Fibroblast of pulmonary artery (primary cell): ENCODE measurements around the gene LPAR1.

ENCODE experiments used
- DNase-seq: peaks from one replicate; pipeline ENCODE4 v3.0.0-alpha.2; 2010; ENCODE audit warnings: low read depth
- H3K4me3 ChIP-seq: replicated peaks from 2 replicates; pipeline ENCODE4 v1.5.1; 2011; ENCODE audit warnings: low read depth, mild to moderate bottlenecking, control low read depth, low read length, moderate library complexity
- CTCF ChIP-seq: IDR thresholded peaks from 2 replicates; pipeline ENCODE4 v1.5.1; 2011; ENCODE audit warnings: mild to moderate bottlenecking, control low read depth, low read length, inconsistent platforms; ENCODE audit errors: missing control alignments

LPAR1 gene

GRCh38 chr9:110940951-110941557, 97.2 kb downstream of the LPAR1 start:
- no peak for TF ChIP-seq CTCF
- DNase-seq = no peak
- H3K4me3 ChIP-seq = no peak overlapping the region

GRCh38 chr9:110939573-110939972, 98.7 kb downstream of the LPAR1 start:
- no peak for DNase-seq
- no peak for TF ChIP-seq CTCF
- H3K4me3 ChIP-seq = no peak overlapping the region

- H3K4me3 ChIP-seq = no peak overlapping the region
- no peak for TF ChIP-seq CTCF
- DNase-seq = no peak
Observed at GRCh38 chr9:110939047-110939446, 99.2 kb downstream of the LPAR1 start.

GRCh38 chr9:110938242-110938641, 100.0 kb downstream of the LPAR1 start:
- no peak for DNase-seq
- no peak for TF ChIP-seq CTCF
- H3K4me3 ChIP-seq = no peak overlapping the region

GRCh38 chr9:110936719-110937452, 101.4 kb downstream of the LPAR1 start:
- no peak for TF ChIP-seq CTCF
- H3K4me3 ChIP-seq = no peak overlapping the region
- DNase-seq = peak; percentile 69

GRCh38 chr9:110936237-110936636, 102.0 kb downstream of the LPAR1 start:
- no peak for DNase-seq
- TF ChIP-seq CTCF = no peak
- no peak overlapping the region for H3K4me3 ChIP-seq

GRCh38 chr9:110935829-110936228, 102.4 kb downstream of the LPAR1 start:
- DNase-seq = no peak
- no peak for TF ChIP-seq CTCF
- no peak overlapping the region for H3K4me3 ChIP-seq
